ENCODE measurements around the gene SOCS7. TPM values are rescaled to one million over a fixed set of nuclear protein-coding genes. Genes with fewer than 3 reads are reported as not detected.
A peak's percentile ranks its signal among the peaks of the same experiment; 100 is the strongest.

The SOCS7 gene
- total and polyA plus RNA-seq, 2 experiments from 2014 or later = 2.7 to 15.9 TPM

- Histone ChIP-seq H3K4me3 (no peak overlapping the region), H3K4me1 (ENCODE audit: insufficient read depth) (peaks cover 23% of the 10 kb centered on the region), H3K4me2 (no peak overlapping the region), H2AFZ (no peak overlapping the region), H3K9me2 (replicated peaks; ENCODE audit: insufficient read depth) (no peaks in the 10 kb centered on the region), H3K36me3 (replicated peaks; ENCODE audit: insufficient read depth, low read depth) (no peaks in the 10 kb centered on the region), H3K9me3 (ENCODE audit: low read depth) (no peaks in the 10 kb centered on the region), H3K27me3 (no peaks in the 10 kb centered on the region), H3K27ac (no peak overlapping the region), H4K20me1 (ENCODE audit: insufficient read depth, poor library complexity, severe bottlenecking) (no peaks in the 10 kb centered on the region), H3K79me2 (no peaks in the 10 kb centered on the region)
- WGBS (ENCODE audit: low lambda C conversion rate, missing lambda C conversion rate) = 60% methylated on average over 1 of the region's 1 CpG
- DNase-seq (ENCODE audit: low spot score) = peak; percentile 1
- TF ChIP-seq EZH2phosphoT487 (IDR thresholded peaks at IDR 0.05; ENCODE audit: low read depth, severe bottlenecking, unreplicated experiment) (no peak), CTCF (IDR thresholded peaks at IDR 0.05; ENCODE audit: poor library complexity) (no peak), EZH2 (IDR thresholded peaks at IDR 0.05; ENCODE audit: borderline replicate concordance) (no peak)
These were observed 23.7 kb upstream of the SOCS7 start for GRCh38 chr17:38327936-38328335.

- Histone ChIP-seq H3K36me3 (replicated peaks; ENCODE audit: insufficient read depth, low read depth) (no peaks in the 10 kb centered on the region), H3K79me2 (no peaks in the 10 kb centered on the region), H3K4me2 (no peak overlapping the region), H3K9me3 (ENCODE audit: low read depth) (no peaks in the 10 kb centered on the region), H3K4me3 (no peak overlapping the region), H3K27ac (no peak overlapping the region), H3K27me3 (no peaks in the 10 kb centered on the region), H3K4me1 (ENCODE audit: insufficient read depth) (peaks cover 23% of the 10 kb centered on the region), H2AFZ (no peak overlapping the region), H4K20me1 (ENCODE audit: insufficient read depth, poor library complexity, severe bottlenecking) (no peaks in the 10 kb centered on the region), H3K9me2 (replicated peaks; ENCODE audit: insufficient read depth) (no peaks in the 10 kb centered on the region)
- 95% methylated on average over 7 of the region's 7 CpGs for WGBS (ENCODE audit: low lambda C conversion rate, missing lambda C conversion rate)
- peak; percentile 1 for DNase-seq (ENCODE audit: low spot score)
- TF ChIP-seq EZH2 (IDR thresholded peaks at IDR 0.05; ENCODE audit: borderline replicate concordance) (no peak), CTCF (IDR thresholded peaks at IDR 0.05; ENCODE audit: poor library complexity) (no peak), EZH2phosphoT487 (IDR thresholded peaks at IDR 0.05; ENCODE audit: low read depth, severe bottlenecking, unreplicated experiment) (no peak)
These were observed 23.0 kb upstream of the SOCS7 start for GRCh38 chr17:38328620-38329019.

GRCh38 chr17:38329284-38329683 is 22.4 kb upstream of the SOCS7 start:
- WGBS (ENCODE audit: low lambda C conversion rate, missing lambda C conversion rate) = 92% methylated on average over 7 of the region's 7 CpGs
- no peaks in the 10 kb centered on the region for H4K20me1 ChIP-seq (ENCODE audit: insufficient read depth, poor library complexity, severe bottlenecking)
- TF ChIP-seq EZH2 (IDR thresholded peaks at IDR 0.05; ENCODE audit: borderline replicate concordance) (no peak), CTCF (IDR thresholded peaks at IDR 0.05; ENCODE audit: poor library complexity) (no peak), EZH2phosphoT487 (IDR thresholded peaks at IDR 0.05; ENCODE audit: low read depth, severe bottlenecking, unreplicated experiment) (no peak)
- no peak overlapping the region for H3K4me2 ChIP-seq
- H3K4me3 ChIP-seq = no peak overlapping the region
- no peak overlapping the region for H3K27ac ChIP-seq
- no peaks in the 10 kb centered on the region for H3K79me2 ChIP-seq
- DNase-seq (ENCODE audit: low spot score) = no peak
- H2AFZ ChIP-seq = no peak overlapping the region
- peaks cover 18% of the 10 kb centered on the region for H3K4me1 ChIP-seq (ENCODE audit: insufficient read depth)
- no peaks in the 10 kb centered on the region for H3K36me3 ChIP-seq (replicated peaks; ENCODE audit: insufficient read depth, low read depth)
- H3K9me3 ChIP-seq (ENCODE audit: low read depth) = no peaks in the 10 kb centered on the region
- H3K9me2 ChIP-seq (replicated peaks; ENCODE audit: insufficient read depth) = no peaks in the 10 kb centered on the region
- no peaks in the 10 kb centered on the region for H3K27me3 ChIP-seq

All from hepatocyte (in vitro differentiated cells).